Smooth muscle cell of the brain vasculature (primary cell): ENCODE data around the gene SLC10A7.

Experiments used
- DNase-seq: peaks from one replicate; pipeline ENCODE4 v3.0.0-alpha.2; 2012; ENCODE audit warnings: low read depth, low spot score

SLC10A7 gene

GRCh38 chr4:146310319-146311021 is 211.3 kb downstream of the SLC10A7 start:
- DNase-seq, result no peak

GRCh38 chr4:146308951-146309350 is 212.8 kb downstream of the SLC10A7 start:
- DNase-seq, result no peak

DNA sequence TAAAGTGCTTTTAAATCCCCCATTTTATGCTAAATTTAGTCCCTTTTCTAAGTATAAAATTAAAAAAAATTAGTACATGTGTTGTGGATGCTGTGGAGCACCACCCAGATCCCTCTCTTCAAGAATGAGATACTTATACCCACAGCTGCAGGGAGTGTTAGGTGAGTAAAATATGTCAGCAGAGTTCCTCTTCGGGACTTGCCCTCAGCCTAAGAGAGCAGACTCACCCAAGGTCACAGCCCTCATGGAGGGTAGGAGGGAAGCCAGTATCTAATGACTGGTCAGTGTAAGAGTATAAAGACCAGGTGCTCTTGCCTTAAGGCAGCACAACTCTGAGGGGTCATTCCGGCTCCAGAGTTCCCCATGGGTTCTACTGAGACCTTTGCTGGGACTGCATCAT is 218.9 kb downstream of the SLC10A7 start:
- no peak for DNase-seq

- no peak for DNase-seq
Measured at GRCh38 chr4:146299607-146300006, 222.1 kb downstream of the SLC10A7 start.

- DNase-seq, result no peak
Measured at GRCh38 chr4:146294776-146295175, 227.0 kb downstream of the SLC10A7 start.

DNA sequence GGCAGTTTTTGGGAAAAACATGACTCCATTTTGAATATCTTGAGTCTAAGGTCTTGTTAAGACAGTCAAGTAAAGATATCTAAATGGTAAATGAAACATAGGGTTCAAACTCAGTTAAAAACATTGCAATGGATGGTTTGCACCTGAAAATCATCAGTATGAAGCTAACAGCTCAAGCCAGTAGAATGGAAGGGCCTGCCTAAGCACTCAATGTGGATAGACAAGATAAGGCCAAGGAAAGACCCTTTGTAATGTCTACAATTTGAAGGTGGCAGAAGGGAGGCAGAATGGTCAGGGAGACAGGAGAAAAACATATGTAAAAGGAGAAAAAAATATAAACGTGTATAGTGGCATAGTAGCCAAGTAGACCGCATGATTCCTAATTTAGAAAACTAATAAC is 229.2 kb downstream of the SLC10A7 start:
- DNase-seq, result no peak

DNA sequence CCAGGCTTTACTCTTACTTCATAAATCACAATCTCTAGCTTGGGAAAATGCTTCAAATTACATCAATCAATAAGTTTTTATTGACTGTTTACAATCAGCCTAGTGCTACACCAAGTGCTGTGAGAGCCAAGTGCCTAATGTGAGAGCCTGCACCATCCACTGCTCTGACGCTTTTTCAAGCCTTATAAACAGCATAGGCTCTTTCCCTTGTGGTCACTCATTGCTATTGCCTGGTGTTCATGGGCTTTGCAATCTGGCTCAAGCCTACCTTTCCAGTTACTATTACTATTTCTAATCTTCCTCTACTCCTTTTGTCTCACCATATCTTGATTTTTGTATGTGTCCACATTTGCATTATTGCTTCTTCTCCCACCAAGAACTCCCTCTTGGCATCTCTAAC is 230.4 kb downstream of the SLC10A7 start:
- no peak for DNase-seq

DNA sequence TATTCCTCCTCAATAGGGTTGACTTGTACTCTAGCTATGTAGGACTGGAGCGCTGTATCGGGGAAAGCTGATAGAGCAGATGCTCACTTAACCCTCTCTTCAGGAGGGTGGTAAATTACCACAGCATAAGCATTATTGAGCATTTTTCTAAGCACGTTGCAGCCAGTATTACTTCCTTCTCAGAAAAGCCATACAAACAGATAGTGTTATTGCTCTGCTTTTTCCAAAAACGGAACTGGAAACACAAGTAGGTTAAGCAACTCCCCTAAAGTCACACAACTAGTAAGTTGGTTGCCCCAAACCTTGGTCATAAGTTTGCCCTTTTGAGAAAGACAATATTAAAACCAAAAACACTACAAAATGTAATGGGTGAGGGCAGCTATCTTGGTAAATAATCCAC is 233.5 kb downstream of the SLC10A7 start:
- DNase-seq, result no peak

GRCh38 chr4:146285037-146285436 is 236.7 kb downstream of the SLC10A7 start:
- DNase-seq, result no peak

- no peak for DNase-seq
Measured at GRCh38 chr4:146283758-146284651, 237.7 kb downstream of the SLC10A7 start.

DNA sequence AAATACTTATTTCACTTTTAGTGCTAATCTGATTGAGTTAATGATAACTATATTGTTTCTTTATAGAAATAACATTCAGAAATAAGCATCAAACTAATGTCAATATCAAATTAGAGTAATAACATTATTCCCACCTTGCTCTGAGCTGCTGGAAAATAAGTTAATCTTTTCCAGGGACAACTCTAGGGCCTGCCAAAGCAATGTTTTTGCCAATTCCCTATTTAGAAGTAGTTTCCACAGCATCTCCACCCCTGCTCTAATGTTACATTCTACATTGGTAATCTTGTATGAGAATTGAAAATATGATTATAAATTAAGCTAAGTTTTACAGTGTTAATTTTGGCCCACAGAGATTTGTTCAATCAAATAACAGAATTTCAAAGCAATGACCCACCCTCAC is 239.1 kb downstream of the SLC10A7 start:
- DNase-seq, result no peak

GRCh38 chr4:146278986-146279385 is 242.8 kb downstream of the SLC10A7 start:
- DNase-seq, result no peak

DNA sequence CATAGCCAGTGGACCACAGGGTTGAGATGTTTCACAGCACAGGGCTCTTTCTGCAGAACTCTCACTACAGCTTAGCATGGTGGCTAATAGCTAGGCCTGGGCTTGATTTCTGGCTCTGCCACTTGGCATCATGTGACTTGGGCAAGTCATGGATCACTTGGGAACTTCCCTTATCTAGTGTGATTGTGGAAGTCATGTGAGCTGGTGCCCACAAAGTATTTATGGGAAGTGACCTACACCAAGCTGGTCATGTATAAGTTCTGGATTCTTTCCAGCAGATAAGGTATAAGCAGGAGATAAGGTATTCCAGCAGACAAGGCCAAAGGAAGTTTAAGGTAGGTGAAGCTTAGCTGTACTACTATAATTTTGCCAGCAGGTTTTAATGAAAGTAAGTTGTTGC is 246.4 kb downstream of the SLC10A7 start:
- no peak for DNase-seq

DNA sequence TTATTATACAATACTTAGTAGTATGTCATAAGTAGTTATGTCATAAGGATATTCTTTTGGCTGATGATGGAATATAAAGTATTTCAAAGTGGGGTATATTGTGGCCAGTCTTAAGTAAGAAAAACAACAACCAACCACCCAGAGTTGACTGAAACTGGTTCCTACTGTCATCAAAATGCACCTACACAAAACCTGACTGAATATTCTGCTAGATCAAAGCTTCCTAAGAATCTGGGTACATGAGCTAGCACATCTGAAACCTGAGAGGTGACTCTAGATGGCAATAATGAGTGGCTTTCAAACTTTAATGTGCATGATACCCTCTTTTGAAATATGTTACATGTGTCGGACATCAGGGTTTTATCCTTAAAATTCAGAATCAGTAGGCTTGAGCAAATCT is 247.0 kb downstream of the SLC10A7 start:
- DNase-seq, result no peak

GRCh38 chr4:146273204-146273901 is 248.4 kb downstream of the SLC10A7 start:
- no peak for DNase-seq

DNA sequence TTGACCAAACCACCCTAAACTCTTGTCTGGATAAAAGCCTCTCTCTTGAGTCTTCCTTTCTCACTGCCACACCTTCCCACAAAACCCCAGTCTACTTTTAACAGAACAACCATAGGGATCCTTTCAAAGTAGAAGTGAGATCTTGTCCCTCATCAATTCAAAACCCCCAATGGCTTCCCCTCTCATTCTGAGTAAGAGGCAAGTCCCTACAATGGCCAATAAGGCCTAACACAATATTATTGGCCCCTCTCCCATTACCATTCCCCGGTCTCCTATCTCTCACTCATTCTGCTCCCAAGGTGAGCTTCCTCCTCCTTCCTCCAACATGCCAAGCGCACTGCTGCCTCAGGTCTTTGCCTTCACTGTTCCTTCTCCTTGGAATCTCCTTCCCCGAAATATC is 250.3 kb downstream of the SLC10A7 start:
- no peak for DNase-seq

DNA sequence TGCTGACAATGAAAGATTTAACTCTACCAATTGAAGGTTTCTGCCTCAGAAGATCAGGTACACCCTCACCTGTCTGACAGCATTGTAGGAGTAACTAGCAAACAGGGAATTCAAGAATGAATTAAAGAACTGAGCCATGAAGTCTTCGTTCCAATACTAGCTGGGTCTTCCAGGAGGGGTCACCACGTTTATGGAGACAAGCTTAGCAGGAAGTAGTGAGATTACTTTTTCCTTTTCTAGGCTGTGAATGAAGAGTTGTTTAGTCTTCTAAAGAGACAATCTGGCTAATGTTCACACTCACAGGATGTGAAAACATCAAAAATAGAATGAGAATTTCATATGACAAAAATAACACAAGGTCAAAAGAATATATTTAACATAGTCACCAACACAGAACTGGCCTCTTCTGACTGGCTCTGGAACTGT is 252.5 kb downstream of the SLC10A7 start:
- DNase-seq, result no peak

- DNase-seq, result no peak
Measured at GRCh38 chr4:146267826-146268225, 253.9 kb downstream of the SLC10A7 start.

DNA sequence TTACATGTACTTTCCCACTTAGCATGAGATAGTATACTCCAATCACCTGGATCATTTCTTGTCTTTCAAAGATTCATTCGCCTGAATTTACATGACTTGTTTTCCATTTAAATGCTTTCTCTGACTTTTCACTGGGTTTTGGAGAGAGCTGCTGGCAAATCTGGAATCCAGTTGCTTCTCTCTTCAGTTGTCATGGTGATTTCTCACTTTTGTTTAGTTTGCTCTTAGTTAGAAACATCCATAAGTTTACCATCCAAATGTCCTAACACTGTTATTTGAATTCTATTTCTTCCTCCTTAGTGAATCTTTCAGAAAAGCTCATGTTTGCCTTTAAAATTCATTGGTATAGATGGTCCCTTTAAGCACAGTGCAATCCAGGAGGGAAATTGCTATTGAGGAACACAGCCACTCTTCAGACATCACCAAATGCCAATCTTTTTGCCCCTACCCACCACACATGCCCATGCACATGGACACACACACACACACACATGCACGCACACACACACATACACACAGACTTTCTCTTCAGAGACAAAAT is 255.7 kb downstream of the SLC10A7 start:
- no peak for DNase-seq

DNA sequence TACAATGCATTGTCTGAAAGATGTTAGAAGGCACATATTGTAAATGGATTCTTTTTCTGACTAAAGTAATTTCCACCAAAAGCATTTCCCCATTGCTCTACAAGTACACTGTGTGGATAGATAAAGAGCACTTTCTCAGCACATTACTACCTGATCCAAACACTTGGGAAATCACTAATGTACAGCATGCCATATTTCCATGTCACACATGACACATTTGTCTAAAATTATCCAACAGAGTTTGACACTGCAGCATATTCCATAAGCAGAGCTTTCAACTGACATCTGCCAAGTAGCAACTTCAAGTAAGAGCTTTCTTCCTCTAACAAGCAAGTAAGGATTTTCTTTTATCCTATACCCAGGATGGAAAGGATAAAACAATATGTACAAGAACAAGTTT is 257.9 kb downstream of the SLC10A7 start:
- no peak for DNase-seq

- no peak for DNase-seq
Measured at GRCh38 chr4:146261041-146261440, 260.7 kb downstream of the SLC10A7 start.

GRCh38 chr4:146260521-146260920 is 261.2 kb downstream of the SLC10A7 start:
- no peak for DNase-seq
